ENCODE measurements around the gene TM6SF1.

- TF ChIP-seq ZBTB21 (CRISPR knock-in tag; IDR thresholded peaks at IDR 0.05; ENCODE audit: borderline replicate concordance) (no peak), MAX (CRISPR knock-in tag; IDR thresholded peaks at IDR 0.05) (no peak), SP1 (CRISPR knock-in tag; conservative IDR thresholded peaks at IDR 0.05) (no peak), USF2 (CRISPR knock-in tag; IDR thresholded peaks at IDR 0.05) (no peak), CREB1 (CRISPR knock-in tag; IDR thresholded peaks at IDR 0.05) (no peak), MYBL2 (CRISPR knock-in tag; IDR thresholded peaks at IDR 0.05) (no peak), USF1 (CRISPR knock-in tag; IDR thresholded peaks at IDR 0.05) (no peak), CDX4 (CRISPR knock-in tag; IDR thresholded peaks at IDR 0.05; ENCODE audit: borderline replicate concordance) (no peak)
- TF ChIP-seq, protein P1, sequence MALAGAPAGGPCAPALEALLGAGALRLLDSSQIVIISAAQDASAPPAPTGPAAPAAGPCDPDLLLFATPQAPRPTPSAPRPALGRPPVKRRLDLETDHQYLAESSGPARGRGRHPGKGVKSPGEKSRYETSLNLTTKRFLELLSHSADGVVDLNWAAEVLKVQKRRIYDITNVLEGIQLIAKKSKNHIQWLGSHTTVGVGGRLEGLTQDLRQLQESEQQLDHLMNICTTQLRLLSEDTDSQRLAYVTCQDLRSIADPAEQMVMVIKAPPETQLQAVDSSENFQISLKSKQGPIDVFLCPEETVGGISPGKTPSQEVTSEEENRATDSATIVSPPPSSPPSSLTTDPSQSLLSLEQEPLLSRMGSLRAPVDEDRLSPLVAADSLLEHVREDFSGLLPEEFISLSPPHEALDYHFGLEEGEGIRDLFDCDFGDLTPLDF (CRISPR knock-in tag; IDR thresholded peaks at IDR 0.05) = no peak
- TF ChIP-seq, protein P2, sequence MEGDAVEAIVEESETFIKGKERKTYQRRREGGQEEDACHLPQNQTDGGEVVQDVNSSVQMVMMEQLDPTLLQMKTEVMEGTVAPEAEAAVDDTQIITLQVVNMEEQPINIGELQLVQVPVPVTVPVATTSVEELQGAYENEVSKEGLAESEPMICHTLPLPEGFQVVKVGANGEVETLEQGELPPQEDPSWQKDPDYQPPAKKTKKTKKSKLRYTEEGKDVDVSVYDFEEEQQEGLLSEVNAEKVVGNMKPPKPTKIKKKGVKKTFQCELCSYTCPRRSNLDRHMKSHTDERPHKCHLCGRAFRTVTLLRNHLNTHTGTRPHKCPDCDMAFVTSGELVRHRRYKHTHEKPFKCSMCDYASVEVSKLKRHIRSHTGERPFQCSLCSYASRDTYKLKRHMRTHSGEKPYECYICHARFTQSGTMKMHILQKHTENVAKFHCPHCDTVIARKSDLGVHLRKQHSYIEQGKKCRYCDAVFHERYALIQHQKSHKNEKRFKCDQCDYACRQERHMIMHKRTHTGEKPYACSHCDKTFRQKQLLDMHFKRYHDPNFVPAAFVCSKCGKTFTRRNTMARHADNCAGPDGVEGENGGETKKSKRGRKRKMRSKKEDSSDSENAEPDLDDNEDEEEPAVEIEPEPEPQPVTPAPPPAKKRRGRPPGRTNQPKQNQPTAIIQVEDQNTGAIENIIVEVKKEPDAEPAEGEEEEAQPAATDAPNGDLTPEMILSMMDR (IDR thresholded peaks at IDR 0.05) = no peak
Observed at GRCh38 chr15:83092309-83092976, 15.0 kb upstream of the TM6SF1 start.
